Measurements from ENCODE around the gene TSPAN9. TPM values are rescaled to one million over a fixed set of nuclear protein-coding genes. Genes with fewer than 3 reads are reported as not detected.

TSPAN9 gene
- total and polyA plus RNA-seq, 10 of the 15 experiments (the other 5 are each of a cell fraction or from before 2014, with no cell fraction given) = 0.03 to 1.0 (median 0.12) TPM; not detected in 5

DNA sequence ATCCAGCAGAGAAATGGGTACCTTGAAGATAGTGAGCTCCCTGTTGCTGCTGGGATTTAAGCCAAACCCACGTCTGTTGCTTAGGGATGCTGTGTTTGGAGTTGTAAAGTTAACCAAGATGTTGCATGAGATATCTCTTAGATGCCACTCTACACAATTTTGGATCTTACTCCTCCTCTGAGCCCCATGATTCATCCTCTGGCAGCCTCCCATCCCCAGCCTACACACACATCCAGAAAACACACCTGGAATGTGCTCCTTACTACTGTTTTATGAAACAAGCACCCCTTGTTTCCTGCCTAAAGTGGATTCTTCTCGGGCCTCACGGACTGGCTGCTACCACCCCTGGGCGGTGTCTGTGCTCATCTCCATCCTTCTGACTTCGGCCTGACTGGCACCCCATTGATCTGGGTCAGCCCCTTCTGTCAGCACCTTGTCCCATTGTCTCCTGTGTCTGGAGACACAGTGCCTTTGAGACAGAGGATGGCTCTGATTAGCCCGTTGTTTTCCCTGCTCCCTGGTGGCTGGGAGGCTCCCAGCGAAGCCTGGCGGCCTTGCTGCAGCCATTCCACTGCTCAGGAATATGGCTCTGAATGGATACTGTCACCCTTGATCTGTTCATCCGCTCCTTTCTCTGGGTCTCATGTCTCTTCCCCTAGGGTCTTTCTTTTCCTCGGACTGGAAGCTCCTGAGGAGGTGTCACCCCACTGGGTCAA, 24.3 kb downstream of the TSPAN9 start:
- ATAC-seq = no peak
- intact Hi-C loops (cut with micrococcal nuclease; ENCODE audit: unreplicated experiment) = no loop called here
- H3K4me3 ChIP-seq = no peak overlapping the region
- H3K9me3 ChIP-seq (replicated peaks; ENCODE audit: control insufficient read depth, insufficient read depth, low read length) = no peaks in the 10 kb centered on the region; the same call in 2 of the 3 replicates
- no peaks in the 10 kb centered on the region for H3K79me2 ChIP-seq (ENCODE audit: control insufficient read depth, insufficient read depth, low read length)
- in situ Hi-C loops (cut with MboI) = no loop called here
- SMC1A ChIA-PET (ENCODE audit: uncharacterized antibody, unreplicated experiment) = no interaction called here
- BruUV-seq (replicated peaks) = no TSS peak
- DNase-seq (ENCODE audit: low read depth, low spot score) = no peak
- 40% methylated on average over 10 of the region's 10 CpGs for WGBS (ENCODE audit: insufficient coverage, insufficient replicate concordance, low lambda C conversion rate, missing lambda C conversion rate)
- no peak overlapping the region for H3K4me2 ChIP-seq (ENCODE audit: control insufficient read depth, insufficient read depth)
- H3K36me3 ChIP-seq (ENCODE audit: control insufficient read depth in 2 of 2, insufficient read depth in 2 of 2, low read length in 1 of 2) = no peaks in the 10 kb centered on the region
- no peak overlapping the region for H2AFZ ChIP-seq (ENCODE audit: control insufficient read depth, low read depth, low read length)
- H3K9ac ChIP-seq (ENCODE audit: control insufficient read depth, insufficient read depth, low read length) = no peak overlapping the region
- POLR2A ChIA-PET = no interaction called here
- FAIRE-seq = no peak
- H3K4me1 ChIP-seq (ENCODE audit: control insufficient read depth, insufficient read depth, low read length) = peaks cover 3% of the 10 kb centered on the region; the same call in 1 of the 2 replicates
- H3K27ac ChIP-seq (ENCODE audit: control insufficient read depth, insufficient read depth) = no peak overlapping the region
- H3K27me3 ChIP-seq (replicated peaks in 1 of 2; ENCODE audit: control insufficient read depth in 2 of 2, insufficient read depth in 2 of 2, low read length in 1 of 2) = no peaks in the 10 kb centered on the region; a peak in 2 of 4 replicates
- RAD21 ChIA-PET (ENCODE audit: unreplicated experiment) = no interaction called here
- CTCF ChIA-PET = interaction anchor here (0.6 to 1.1 kb wide), 3 partner anchors 16 to 28 kb away, joined by 3 read pairs; no protein-coding TSS in a partner anchor
- H4K20me1 ChIP-seq (ENCODE audit: control insufficient read depth, insufficient read depth) = no peaks in the 10 kb centered on the region
- TF ChIP-seq NFXL1 (IDR thresholded peaks at IDR 0.05; ENCODE audit: borderline replicate concordance) (no peak), ZNF622 (IDR thresholded peaks at IDR 0.05) (no peak), HCFC1 (IDR thresholded peaks at IDR 0.05; ENCODE audit: low read length) (no peak), JUNB (IDR thresholded peaks at IDR 0.05) (no peak), TAF1 (IDR thresholded peaks at IDR 0.05; ENCODE audit: borderline replicate concordance, low read depth, low read length) (no peak), ASH2L (IDR thresholded peaks at IDR 0.05; ENCODE audit: borderline replicate concordance, low read depth) (no peak), POLR2AphosphoS2 (IDR thresholded peaks at IDR 0.05; ENCODE audit: low read depth, low read length) (no peak), RFX5 (IDR thresholded peaks at IDR 0.05; ENCODE audit: low read depth, low read length) (no peak), PML (IDR thresholded peaks at IDR 0.05; ENCODE audit: low read length) (no peak), NR2C1 (IDR thresholded peaks at IDR 0.05) (no peak), RCOR1 (conservative IDR thresholded peaks at IDR 0.05; ENCODE audit: low read depth, low read length) (no peak)
- TF ChIP-seq, protein P1, sequence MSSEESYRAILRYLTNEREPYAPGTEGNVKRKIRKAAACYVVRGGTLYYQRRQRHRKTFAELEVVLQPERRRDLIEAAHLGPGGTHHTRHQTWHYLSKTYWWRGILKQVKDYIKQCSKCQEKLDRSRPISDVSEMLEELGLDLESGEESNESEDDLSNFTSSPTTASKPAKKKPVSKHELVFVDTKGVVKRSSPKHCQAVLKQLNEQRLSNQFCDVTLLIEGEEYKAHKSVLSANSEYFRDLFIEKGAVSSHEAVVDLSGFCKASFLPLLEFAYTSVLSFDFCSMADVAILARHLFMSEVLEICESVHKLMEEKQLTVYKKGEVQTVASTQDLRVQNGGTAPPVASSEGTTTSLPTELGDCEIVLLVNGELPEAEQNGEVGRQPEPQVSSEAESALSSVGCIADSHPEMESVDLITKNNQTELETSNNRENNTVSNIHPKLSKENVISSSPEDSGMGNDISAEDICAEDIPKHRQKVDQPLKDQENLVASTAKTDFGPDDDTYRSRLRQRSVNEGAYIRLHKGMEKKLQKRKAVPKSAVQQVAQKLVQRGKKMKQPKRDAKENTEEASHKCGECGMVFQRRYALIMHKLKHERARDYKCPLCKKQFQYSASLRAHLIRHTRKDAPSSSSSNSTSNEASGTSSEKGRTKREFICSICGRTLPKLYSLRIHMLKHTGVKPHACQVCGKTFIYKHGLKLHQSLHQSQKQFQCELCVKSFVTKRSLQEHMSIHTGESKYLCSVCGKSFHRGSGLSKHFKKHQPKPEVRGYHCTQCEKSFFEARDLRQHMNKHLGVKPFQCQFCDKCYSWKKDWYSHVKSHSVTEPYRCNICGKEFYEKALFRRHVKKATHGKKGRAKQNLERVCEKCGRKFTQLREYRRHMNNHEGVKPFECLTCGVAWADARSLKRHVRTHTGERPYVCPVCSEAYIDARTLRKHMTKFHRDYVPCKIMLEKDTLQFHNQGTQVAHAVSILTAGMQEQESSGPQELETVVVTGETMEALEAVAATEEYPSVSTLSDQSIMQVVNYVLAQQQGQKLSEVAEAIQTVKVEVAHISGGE (CRISPR knock-in tag; IDR thresholded peaks at IDR 0.05) = no peak
- TF ChIP-seq, protein P2, sequence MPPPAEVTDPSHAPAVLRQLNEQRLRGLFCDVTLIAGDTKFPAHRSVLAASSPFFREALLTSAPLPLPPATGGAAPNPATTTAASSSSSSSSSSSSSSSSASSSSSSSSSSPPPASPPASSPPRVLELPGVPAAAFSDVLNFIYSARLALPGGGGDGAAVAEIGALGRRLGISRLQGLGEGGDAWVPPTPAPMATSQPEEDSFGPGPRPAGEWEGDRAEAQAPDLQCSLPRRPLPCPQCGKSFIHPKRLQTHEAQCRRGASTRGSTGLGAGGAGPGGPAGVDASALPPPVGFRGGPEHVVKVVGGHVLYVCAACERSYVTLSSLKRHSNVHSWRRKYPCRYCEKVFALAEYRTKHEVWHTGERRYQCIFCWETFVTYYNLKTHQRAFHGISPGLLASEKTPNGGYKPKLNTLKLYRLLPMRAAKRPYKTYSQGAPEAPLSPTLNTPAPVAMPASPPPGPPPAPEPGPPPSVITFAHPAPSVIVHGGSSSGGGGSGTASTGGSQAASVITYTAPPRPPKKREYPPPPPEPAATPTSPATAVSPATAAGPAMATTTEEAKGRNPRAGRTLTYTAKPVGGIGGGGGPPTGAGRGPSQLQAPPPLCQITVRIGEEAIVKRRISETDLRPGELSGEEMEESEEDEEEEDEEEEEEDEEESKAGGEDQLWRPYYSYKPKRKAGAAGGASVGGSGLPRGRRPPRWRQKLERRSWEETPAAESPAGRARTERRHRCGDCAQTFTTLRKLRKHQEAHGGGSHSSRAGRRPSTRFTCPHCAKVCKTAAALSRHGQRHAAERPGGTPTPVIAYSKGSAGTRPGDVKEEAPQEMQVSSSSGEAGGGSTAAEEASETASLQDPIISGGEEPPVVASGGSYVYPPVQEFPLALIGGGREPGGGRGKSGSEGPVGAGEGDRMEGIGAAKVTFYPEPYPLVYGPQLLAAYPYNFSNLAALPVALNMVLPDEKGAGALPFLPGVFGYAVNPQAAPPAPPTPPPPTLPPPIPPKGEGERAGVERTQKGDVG (CRISPR knock-in tag; IDR thresholded peaks at IDR 0.05) = no peak
- TF ChIP-seq, protein P3, sequence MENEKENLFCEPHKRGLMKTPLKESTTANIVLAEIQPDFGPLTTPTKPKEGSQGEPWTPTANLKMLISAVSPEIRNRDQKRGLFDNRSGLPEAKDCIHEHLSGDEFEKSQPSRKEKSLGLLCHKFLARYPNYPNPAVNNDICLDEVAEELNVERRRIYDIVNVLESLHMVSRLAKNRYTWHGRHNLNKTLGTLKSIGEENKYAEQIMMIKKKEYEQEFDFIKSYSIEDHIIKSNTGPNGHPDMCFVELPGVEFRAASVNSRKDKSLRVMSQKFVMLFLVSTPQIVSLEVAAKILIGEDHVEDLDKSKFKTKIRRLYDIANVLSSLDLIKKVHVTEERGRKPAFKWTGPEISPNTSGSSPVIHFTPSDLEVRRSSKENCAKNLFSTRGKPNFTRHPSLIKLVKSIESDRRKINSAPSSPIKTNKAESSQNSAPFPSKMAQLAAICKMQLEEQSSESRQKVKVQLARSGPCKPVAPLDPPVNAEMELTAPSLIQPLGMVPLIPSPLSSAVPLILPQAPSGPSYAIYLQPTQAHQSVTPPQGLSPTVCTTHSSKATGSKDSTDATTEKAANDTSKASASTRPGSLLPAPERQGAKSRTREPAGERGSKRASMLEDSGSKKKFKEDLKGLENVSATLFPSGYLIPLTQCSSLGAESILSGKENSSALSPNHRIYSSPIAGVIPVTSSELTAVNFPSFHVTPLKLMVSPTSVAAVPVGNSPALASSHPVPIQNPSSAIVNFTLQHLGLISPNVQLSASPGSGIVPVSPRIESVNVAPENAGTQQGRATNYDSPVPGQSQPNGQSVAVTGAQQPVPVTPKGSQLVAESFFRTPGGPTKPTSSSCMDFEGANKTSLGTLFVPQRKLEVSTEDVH (IDR thresholded peaks at IDR 0.05; ENCODE audit: low read depth, partially characterized antibody) = no peak
